Measurements from ENCODE around the gene RBM18.

RBM18 gene

DNA sequence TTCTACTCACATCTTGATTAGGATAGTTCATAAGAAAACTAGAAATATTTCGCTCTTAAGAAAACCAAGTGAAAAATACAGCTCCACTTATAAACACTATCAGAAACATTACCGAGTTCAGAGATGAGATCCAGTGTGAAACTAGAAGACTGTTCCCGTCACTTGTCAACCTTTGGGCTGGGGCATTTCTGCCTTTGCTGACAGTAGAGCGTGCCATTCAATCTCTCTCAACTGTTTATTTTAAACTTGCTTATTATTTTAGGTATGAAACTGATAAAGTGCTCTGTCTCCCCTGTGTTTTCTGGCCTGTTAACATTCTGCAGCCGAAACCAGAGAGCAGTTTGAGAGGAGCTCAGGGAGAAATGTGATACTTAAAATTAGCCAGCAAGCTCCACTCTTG lies 16.7 kb upstream of the RBM18 start:
- Mint-ChIP-seq H3K4me1 (peaks cover 6% of the 10 kb centered on the region), H3K27me3 (ENCODE audit: low read depth, poor library complexity) (no peaks in the 10 kb centered on the region), H3K27ac (peak overlapping the region; percentile 51), H3K9me3 (peaks cover 24% of the 10 kb centered on the region), H3K36me3 (ENCODE audit: low read depth) (peaks cover 48% of the 10 kb centered on the region), H3K4me3 (no peak overlapping the region)
- DNase-seq, result no peak
- TF ChIP-seq, protein P1, sequence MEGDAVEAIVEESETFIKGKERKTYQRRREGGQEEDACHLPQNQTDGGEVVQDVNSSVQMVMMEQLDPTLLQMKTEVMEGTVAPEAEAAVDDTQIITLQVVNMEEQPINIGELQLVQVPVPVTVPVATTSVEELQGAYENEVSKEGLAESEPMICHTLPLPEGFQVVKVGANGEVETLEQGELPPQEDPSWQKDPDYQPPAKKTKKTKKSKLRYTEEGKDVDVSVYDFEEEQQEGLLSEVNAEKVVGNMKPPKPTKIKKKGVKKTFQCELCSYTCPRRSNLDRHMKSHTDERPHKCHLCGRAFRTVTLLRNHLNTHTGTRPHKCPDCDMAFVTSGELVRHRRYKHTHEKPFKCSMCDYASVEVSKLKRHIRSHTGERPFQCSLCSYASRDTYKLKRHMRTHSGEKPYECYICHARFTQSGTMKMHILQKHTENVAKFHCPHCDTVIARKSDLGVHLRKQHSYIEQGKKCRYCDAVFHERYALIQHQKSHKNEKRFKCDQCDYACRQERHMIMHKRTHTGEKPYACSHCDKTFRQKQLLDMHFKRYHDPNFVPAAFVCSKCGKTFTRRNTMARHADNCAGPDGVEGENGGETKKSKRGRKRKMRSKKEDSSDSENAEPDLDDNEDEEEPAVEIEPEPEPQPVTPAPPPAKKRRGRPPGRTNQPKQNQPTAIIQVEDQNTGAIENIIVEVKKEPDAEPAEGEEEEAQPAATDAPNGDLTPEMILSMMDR (IDR thresholded peaks at IDR 0.05), result no peak

DNA sequence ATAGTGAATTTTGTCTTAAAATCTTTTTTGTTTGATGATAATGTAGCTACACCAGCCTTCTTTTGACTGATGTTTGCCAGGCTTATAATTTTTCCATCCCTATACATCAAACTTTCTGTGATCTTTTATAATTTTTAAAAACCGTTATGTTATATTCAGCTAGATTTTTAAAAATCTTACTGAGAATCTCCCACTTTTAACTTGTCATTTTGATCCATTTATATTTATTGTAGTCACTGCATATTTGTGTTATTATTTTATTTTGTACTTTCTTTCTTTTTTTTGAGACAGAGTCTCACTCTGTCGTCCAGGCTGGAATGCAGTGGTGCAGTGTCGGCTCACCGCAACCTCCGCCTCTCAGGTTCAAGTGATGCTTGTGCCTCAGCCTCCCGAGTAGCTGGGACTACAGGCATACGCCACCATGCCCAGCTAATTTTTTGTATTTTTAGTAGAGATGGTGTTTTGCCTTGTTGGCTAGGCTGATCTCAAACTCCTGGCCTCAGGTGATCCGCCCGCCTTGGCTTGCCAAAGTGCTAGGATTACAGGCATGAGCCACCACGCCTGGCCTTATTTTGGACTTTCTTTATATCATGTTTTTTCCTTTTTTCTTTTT lies 12.8 kb upstream of the RBM18 start:
- TF ChIP-seq, protein P1 (IDR thresholded peaks at IDR 0.05), result no peak
- Mint-ChIP-seq H3K9me3 (peaks cover 56% of the 10 kb centered on the region), H3K4me3 (no peak overlapping the region), H3K36me3 (ENCODE audit: low read depth) (peaks cover 77% of the 10 kb centered on the region), H3K27ac (no peak overlapping the region), H3K27me3 (ENCODE audit: low read depth, poor library complexity) (no peaks in the 10 kb centered on the region), H3K4me1 (peaks cover 6% of the 10 kb centered on the region)
- no peak for DNase-seq

DNA sequence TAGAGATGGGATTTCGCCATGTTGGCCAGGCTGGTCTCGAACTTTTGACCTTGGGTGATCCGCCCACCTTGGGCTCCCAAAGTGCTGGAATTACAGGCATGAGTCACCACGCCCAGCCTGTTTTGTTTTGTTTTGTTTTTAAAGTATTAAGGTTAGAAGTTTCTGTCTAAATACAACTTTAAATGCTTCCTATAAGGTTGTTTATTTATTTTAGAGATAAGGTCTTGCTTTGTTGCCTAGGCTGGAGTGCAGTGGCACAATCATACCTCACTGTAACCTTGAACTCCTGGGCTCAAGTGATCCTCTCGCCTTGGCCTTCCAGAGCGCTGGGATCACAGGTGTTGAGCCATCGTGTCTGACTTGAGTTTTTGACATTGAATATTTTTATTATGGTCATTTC lies 11.5 kb upstream of the RBM18 start:
- Mint-ChIP-seq H3K27ac (no peak overlapping the region), H3K4me3 (no peak overlapping the region), H3K4me1 (no peaks in the 10 kb centered on the region), H3K27me3 (ENCODE audit: low read depth, poor library complexity) (no peaks in the 10 kb centered on the region), H3K9me3 (peaks cover 56% of the 10 kb centered on the region), H3K36me3 (ENCODE audit: low read depth) (peaks cover 90% of the 10 kb centered on the region)
- DNase-seq, result no peak
- TF ChIP-seq, protein P1 (IDR thresholded peaks at IDR 0.05), result no peak

DNA sequence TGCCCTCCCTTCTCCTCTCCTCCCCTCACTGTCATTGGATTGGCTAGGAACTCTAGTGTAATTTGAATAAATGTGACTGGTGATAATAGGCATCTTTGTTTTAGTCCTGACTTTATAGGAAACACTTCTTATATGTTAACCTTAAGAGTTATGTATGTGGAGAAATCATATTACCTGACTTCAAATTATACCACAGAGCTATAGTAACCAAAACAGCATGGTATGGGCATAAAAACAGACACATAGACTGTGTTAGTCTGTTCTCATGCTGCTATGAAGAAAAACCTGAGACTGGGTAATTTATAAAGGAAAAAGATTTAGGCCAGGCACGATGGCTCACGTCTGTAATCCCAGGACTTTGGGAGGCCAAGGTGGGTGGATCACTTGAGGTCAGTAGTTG lies 9.4 kb upstream of the RBM18 start:
- Mint-ChIP-seq H3K4me1 (no peaks in the 10 kb centered on the region), H3K4me3 (no peak overlapping the region), H3K36me3 (ENCODE audit: low read depth) (peaks cover 86% of the 10 kb centered on the region), H3K27ac (no peak overlapping the region), H3K9me3 (peaks cover 56% of the 10 kb centered on the region), H3K27me3 (ENCODE audit: low read depth, poor library complexity) (no peaks in the 10 kb centered on the region)
- TF ChIP-seq, protein P1 (IDR thresholded peaks at IDR 0.05), result no peak
- no peak for DNase-seq

DNA sequence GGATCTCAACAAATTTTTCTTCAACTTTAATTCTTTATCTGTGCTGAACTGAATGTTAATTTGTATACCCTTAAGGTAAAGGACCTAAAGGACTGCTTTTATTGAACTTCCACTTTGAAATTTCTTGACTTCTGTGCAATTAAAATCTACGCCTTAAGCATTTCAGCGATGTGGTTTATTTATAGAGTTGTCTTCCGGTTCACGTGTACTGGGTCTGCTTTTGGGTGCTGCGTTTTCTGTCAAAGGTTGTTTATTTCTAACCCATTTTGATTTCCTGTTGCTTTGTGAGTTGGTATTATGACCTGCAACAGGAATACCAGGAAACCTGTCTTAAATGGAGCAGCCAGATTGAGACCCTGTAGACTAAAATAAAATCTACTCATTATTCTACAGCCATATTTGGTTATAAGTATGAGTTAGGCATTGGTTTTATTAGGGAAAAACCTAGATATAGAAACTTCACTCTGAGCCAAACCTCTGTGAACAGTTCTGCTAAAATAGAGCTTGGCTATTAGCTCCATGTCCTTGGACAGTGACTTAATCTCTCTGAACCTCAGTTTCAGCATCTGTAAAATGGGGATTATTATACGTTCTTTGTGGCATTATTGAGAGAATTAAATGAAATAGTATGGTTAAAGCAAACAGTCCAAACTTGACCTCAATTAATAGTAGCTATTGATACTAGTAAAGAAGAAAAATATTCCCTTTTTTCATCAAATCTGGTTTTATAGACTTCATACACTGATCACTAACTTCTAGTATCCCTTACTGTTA lies 3.6 kb upstream of the RBM18 start:
- Mint-ChIP-seq H3K4me1 (peaks cover 27% of the 10 kb centered on the region), H3K27ac (no peak overlapping the region), H3K9me3 (peaks cover 3% of the 10 kb centered on the region), H3K36me3 (ENCODE audit: low read depth) (peaks cover 27% of the 10 kb centered on the region), H3K27me3 (ENCODE audit: low read depth, poor library complexity) (no peaks in the 10 kb centered on the region), H3K4me3 (no peak overlapping the region)
- no peak for DNase-seq
- TF ChIP-seq, protein P1 (IDR thresholded peaks at IDR 0.05), result no peak

Measured in nephron progenitor cell (in vitro differentiated cells).